Measurements from ENCODE around the gene IKZF1.

- TF ChIP-seq CTCF (IDR thresholded peaks at IDR 0.05), result no peak
- TF ChIP-seq EZH2 (IDR thresholded peaks at IDR 0.05), result no peak
- no peak for TF ChIP-seq EZH2phosphoT487 (IDR thresholded peaks at IDR 0.05)
Observed at GRCh38 chr7:50358779-50359178, 54.3 kb downstream of the IKZF1 start.

Measured in neural progenitor cell (in vitro differentiated cells).